ENCODE results near the gene CRB1.

GRCh38 chr1:197336571-197336970 is 68.5 kb downstream of the CRB1 start:
- TF ChIP-seq EZH2 (IDR thresholded peaks at IDR 0.05; ENCODE audit: insufficient read depth, low read length), result no peak
- TF ChIP-seq CTCF (IDR thresholded peaks at IDR 0.05; ENCODE audit: insufficient read depth, low read depth, low read length), result no peak

Data from astrocyte (in vitro differentiated cells and primary cell).